K562 (cell line): ENCODE measurements around the gene FAM174C.

ENCODE experiments used
- EZH2 ChIP-seq: IDR thresholded peaks from 2 replicates; pipeline ENCODE4 v1.6.1; 2012; ENCODE audit warnings: low read depth, mild to moderate bottlenecking, inconsistent platforms, low read length, borderline replicate concordance
- ILK ChIP-seq: fragments of 450-650 bp; IDR thresholded peaks from 2 replicates; pipeline ENCODE4 v1.6.1; 2016; ENCODE audit warnings: missing genetic modification characterization, low read depth, mild to moderate bottlenecking, missing compliant biosample characterization, moderate library complexity, borderline replicate concordance
- ZNF274 ChIP-seq: IDR thresholded peaks from 2 replicates; pipeline ENCODE4 v1.6.1; 2011; ENCODE audit warnings: low read depth, mild to moderate bottlenecking, low read length, moderate library complexity, borderline replicate concordance
- TF ChIP-seq, protein P1 (sequence below), 3 experiments: IDR thresholded peaks in 2 of 3; conservative IDR thresholded peaks in 1 of 3; 2 replicates each; pipeline ENCODE4 v1.5.1; 2011 to 2012; ENCODE audit warnings: low read length in 3 of 3, mild to moderate bottlenecking in 3 of 3, control low read depth in 2 of 3, improper control_type of control experiment in 1 of 3, inconsistent platforms in 1 of 3, low read depth in 1 of 3, mixed read lengths in 1 of 3, moderate library complexity in 1 of 3; ENCODE audit not compliant: insufficient read depth in 2 of 3
- TF ChIP-seq, protein P2 (sequence below): sonication (generic); formaldehyde crosslinking; IDR thresholded peaks from 2 replicates; pipeline ENCODE4 v1.9.0; 2022; ENCODE audit warnings: mild to moderate bottlenecking, missing genetic modification reagents

DNA sequence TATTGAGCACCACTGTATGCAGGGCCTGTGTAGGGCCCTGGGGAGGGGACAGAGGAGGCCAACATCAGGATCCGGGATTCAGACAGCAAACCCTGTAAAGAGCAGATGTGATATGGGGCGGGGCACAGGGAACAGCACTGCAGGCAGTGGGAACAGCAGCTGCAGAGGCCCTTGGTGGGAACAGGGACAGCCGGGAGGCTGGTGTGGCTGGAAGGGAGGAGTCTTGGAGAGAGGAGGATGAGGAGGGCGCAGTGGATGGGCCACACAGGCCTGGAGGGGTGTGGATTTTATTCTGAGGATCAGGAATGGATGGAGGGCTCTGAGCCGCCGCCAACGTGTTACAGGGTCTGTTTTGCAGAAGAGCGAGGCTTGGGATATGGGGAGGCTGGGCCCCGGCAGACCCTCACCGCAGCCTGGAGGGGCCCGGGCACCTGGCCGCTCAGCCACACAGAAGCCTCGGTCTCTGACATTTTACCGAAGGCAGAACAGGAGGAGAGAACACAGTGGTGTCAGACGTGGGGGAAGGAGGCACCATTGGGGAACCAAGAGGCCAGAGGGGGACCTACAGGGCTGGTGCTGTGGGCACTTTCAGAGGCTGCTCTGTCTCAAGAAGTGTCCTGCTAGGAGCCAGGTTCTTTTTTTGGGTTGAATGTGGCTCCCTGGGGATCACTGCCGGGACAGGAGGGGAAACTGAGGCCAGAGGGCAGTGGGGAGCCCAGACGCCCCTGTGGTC is 17.3 kb downstream of the FAM174C start:
- TF ChIP-seq, protein P1, sequence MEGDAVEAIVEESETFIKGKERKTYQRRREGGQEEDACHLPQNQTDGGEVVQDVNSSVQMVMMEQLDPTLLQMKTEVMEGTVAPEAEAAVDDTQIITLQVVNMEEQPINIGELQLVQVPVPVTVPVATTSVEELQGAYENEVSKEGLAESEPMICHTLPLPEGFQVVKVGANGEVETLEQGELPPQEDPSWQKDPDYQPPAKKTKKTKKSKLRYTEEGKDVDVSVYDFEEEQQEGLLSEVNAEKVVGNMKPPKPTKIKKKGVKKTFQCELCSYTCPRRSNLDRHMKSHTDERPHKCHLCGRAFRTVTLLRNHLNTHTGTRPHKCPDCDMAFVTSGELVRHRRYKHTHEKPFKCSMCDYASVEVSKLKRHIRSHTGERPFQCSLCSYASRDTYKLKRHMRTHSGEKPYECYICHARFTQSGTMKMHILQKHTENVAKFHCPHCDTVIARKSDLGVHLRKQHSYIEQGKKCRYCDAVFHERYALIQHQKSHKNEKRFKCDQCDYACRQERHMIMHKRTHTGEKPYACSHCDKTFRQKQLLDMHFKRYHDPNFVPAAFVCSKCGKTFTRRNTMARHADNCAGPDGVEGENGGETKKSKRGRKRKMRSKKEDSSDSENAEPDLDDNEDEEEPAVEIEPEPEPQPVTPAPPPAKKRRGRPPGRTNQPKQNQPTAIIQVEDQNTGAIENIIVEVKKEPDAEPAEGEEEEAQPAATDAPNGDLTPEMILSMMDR (IDR thresholded peaks at IDR 0.05 in 2 of 3, conservative IDR thresholded peaks at IDR 0.05 in 1 of 3; ENCODE audit: insufficient read depth in 2 of 3, low read depth in 1 of 3, low read length in 3 of 3): no peak
- TF ChIP-seq, protein P2, sequence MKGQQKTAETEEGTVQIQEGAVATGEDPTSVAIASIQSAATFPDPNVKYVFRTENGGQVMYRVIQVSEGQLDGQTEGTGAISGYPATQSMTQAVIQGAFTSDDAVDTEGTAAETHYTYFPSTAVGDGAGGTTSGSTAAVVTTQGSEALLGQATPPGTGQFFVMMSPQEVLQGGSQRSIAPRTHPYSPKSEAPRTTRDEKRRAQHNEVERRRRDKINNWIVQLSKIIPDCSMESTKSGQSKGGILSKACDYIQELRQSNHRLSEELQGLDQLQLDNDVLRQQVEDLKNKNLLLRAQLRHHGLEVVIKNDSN (CRISPR knock-in tag): no peak
- TF ChIP-seq ZNF274 (no peak), EZH2 (no peak), ILK (tag) (no peak)
